Omental fat pad (tissue), 4 donors: ENCODE results near the gene ST3GAL3. TPM values are rescaled to one million over a fixed set of nuclear protein-coding genes. Genes with fewer than 3 reads are reported as not detected.

Source experiments
- ATAC-seq: fragments of 150-250 bp; one replicate; pipeline ENCODE4 v1.9.1; 2016; ENCODE audit warnings: mild to moderate bottlenecking, moderate library complexity; ENCODE audit not compliant: low FRiP score
- DNase-seq: peaks from one replicate; pipeline ENCODE4 v3.0.0-alpha.2; 2019; ENCODE audit warnings: low spot score
- CTCF ChIP-seq, 3 donors: fragments of 450-650 bp; IDR thresholded peaks; one replicate each; pipeline ENCODE4 v1.5.1; 2016 to 2017; ENCODE audit warnings: antibody characterized with exemption in 3 of 3, mild to moderate bottlenecking in 3 of 3, moderate library complexity in 2 of 3
- total RNA-seq, 4 donors: library from RNA; depleted of rRNA; stranded (reverse); fragments of >200 nt; gene quantifications; one replicate each; pipeline ENCODE4 v1.1.0, GENCODE V29; 2016

The ST3GAL3 gene
- total RNA-seq, 4 donors from 2014 or later = 13.4 to 23.9 (median 20.1) TPM

GRCh38 chr1:43938892-43939587, 231.7 kb downstream of the ST3GAL3 start:
- no peak for TF ChIP-seq CTCF (IDR thresholded peaks at IDR 0.05)
- DNase-seq (no peak), ATAC-seq (no peak)

GRCh38 chr1:43942411-43942810, 235.1 kb downstream of the ST3GAL3 start:
- DNase-seq (no peak), ATAC-seq (no peak)
- no peak for TF ChIP-seq CTCF (IDR thresholded peaks at IDR 0.05)

DNA sequence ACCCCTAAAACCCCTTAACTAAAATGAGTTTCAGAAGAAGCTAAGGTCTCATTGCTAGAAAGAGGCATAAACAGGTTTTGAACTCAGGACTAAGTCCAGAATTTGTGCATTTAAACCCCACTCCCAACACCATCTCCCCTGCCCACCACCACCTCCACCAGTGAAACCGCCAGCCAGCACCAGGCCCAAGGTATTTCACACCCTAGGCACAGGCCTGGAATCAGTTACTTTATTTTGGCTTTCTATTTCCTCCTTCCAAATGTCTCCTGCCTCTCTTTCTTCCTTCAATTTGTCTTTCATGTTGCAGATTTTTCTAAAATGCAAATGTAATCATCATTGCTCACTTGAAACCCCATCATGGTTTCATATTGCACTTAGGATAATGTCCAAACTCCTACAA, 237.5 kb downstream of the ST3GAL3 start:
- no peak for DNase-seq
- ATAC-seq = no peak
- TF ChIP-seq CTCF (IDR thresholded peaks at IDR 0.05) = no peak

GRCh38 chr1:43945674-43946235, 238.4 kb downstream of the ST3GAL3 start:
- TF ChIP-seq CTCF (IDR thresholded peaks at IDR 0.05) = no peak
- no peak for DNase-seq
- ATAC-seq = no peak

- ATAC-seq (peak; percentile 99), DNase-seq (peak; percentile 77)
- TF ChIP-seq CTCF (IDR thresholded peaks at IDR 0.05) = peak in 2 of 3 donors; percentile 36 to 77
Observed at GRCh38 chr1:43946236-43947060, 239.1 kb downstream of the ST3GAL3 start, which contains the start of gene IPO13. Gene IPO13 (plus strand): TSS chr1:43946950. CDS start chr1:43947601, 651 bp downstream.

DNA sequence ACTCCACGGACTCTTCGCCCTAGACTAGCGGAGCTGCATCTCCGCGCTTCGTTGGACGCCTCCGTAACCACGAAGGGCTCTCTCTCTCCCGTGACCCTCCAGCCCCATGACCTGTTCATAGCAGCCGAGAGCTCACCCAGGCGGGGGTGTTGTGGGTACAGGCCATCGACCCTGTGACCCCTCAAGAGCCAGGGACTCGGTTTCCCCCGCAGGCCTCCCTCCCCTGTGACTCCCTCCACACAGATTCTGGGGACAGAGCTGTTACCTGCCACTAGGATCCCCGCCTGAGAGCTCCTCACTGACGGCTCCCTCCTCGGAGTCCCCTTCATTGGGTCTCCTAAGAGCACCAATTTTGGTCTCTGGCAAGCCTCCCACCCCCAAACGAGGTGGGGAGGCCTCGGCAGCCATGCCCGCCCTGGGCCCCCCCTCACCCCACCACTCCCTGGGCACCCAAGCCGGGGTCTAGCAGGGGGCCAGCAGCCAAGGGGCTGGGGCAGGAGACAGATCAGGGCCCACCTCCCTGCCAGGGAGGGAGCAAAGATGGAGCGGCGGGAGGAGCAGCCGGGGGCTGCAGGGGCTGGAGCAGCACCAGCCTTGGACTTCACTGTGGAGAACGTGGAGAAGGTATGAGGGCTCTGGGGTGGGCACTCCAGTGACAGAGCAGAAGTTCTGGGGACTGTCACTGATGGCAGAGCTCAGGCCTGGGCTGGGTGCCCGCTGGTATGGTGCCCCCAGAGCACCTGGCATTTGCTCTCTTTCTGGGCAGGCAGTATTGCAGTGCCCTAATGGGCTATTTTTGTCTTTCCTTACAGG, 239.9 kb downstream of the ST3GAL3 start:
- TF ChIP-seq CTCF (IDR thresholded peaks at IDR 0.05) = no peak
- peak; percentile 0 for ATAC-seq
- no peak for DNase-seq
